HEK293 (cell line): ENCODE data around the gene PPP1R1A.

Source experiments
- CTCF ChIP-seq: fragments of 450-650 bp; formaldehyde crosslinking; IDR thresholded peaks from 2 replicates; pipeline ENCODE4 v1.5.1; 2016; ENCODE audit warnings: missing biosample characterization, missing genetic modification characterization
- TCF7L2 ChIP-seq: IDR thresholded peaks from 2 replicates; pipeline ENCODE4 v1.6.1; 2011; ENCODE audit warnings: low read depth, mild to moderate bottlenecking, inconsistent platforms, low read length, moderate library complexity, borderline replicate concordance
- ZBTB11 ChIP-seq: fragments of 450-650 bp; formaldehyde crosslinking; conservative IDR thresholded peaks from 2 replicates; pipeline ENCODE4 v1.5.1; 2016; ENCODE audit warnings: low read depth, missing biosample characterization, missing genetic modification characterization
- TF ChIP-seq, protein P1 (sequence below): fragments of 450-650 bp; formaldehyde crosslinking; IDR thresholded peaks from 2 replicates; pipeline ENCODE4 v1.5.1; 2016; ENCODE audit warnings: missing biosample characterization, missing genetic modification characterization

- TF ChIP-seq, protein P1, sequence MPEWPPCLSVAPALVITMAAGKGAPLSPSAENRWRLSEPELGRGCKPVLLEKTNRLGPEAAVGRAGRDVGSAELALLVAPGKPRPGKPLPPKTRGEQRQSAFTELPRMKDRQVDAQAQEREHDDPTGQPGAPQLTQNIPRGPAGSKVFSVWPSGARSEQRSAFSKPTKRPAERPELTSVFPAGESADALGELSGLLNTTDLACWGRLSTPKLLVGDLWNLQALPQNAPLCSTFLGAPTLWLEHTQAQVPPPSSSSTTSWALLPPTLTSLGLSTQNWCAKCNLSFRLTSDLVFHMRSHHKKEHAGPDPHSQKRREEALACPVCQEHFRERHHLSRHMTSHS (tag by site-specific recombination): no peak
- TF ChIP-seq ZBTB11 (tag by site-specific recombination) (no peak), CTCF (no peak), TCF7L2 (no peak)
These were observed 27.3 kb downstream of the PPP1R1A start for GRCh38 chr12:54561164-54561563.
